ENCODE results near the gene MT1H. TPM values are rescaled to one million over a fixed set of nuclear protein-coding genes. Genes with fewer than 3 reads are reported as not detected.

The MT1H gene
- total and polyA plus RNA-seq, 2 of the 13 experiments (the other 11 are each of a cell fraction or from before 2014, with no cell fraction given), result 0.60 TPM; not detected in 1

GRCh38 chr16:56631197-56631596 lies 38.4 kb upstream of the MT1H start:
- ChIA-PET POLR2A (no interaction called here), CTCF (ENCODE audit: low intra/inter-chr PET ratio, low total read pairs) (no interaction called here)
- 39% methylated on average over 10 of the region's 10 CpGs for WGBS (ENCODE audit: low lambda C conversion rate)
- Histone ChIP-seq H3K36me3 (replicated peaks in 1 of 2; ENCODE audit: control insufficient read depth in 1 of 2, insufficient read depth in 2 of 2, low read length in 2 of 2) (no peaks in the 10 kb centered on the region), H3K79me2 (ENCODE audit: insufficient read depth, low read length) (no peaks in the 10 kb centered on the region), H3K9me3 (ENCODE audit: low read length) (no peaks in the 10 kb centered on the region), H3K27me3 (ENCODE audit: control insufficient read depth in 1 of 2, insufficient read depth in 2 of 2, low read length in 2 of 2) (peaks cover 6 to 73% of the 10 kb centered on the region in 2 experiments; a peak in 4 of 5 replicates), H3K4me3 (replicated peaks in 1 of 3; ENCODE audit: insufficient read depth in 1 of 3, low read depth in 2 of 3, low read length in 3 of 3) (no peak overlapping the region), H3K27ac (ENCODE audit: extremely low read length, insufficient read depth, low read length) (no peak overlapping the region), H2AFZ (ENCODE audit: low read length) (no peak overlapping the region), H4K20me1 (ENCODE audit: insufficient read depth, low read length) (no peaks in the 10 kb centered on the region), H3K4me1 (ENCODE audit: insufficient read depth, low read length) (peaks cover 35% of the 10 kb centered on the region), H3K9ac (ENCODE audit: insufficient read depth, low read depth, low read length) (no peak overlapping the region), H3K4me2 (ENCODE audit: low read depth, low read length) (no peak overlapping the region)
- in situ Hi-C loops (cut with HindIII; ENCODE audit: extremely low pct_ligation_motif_present, low pct_unique_long_range_greater_than_20kb), result no loop called here
- no peak for DNase-seq (ENCODE audit: low spot score)
- intact Hi-C loops (cut with micrococcal nuclease; ENCODE audit: unreplicated experiment), result no loop called here
- no peak for TF ChIP-seq NCOR1 (IDR thresholded peaks at IDR 0.05; ENCODE audit: borderline replicate concordance, low read length)
- TF ChIP-seq FOSL2 (CRISPR knock-in tag; IDR thresholded peaks at IDR 0.05), result 0 out of 2 replicates have a peak, but pooled peaks have one; percentile 18
- no peak for TF ChIP-seq FOXO1 (CRISPR knock-in tag; IDR thresholded peaks at IDR 0.05)
- TF ChIP-seq JDP2 (CRISPR knock-in tag; IDR thresholded peaks at IDR 0.05; ENCODE audit: borderline replicate concordance), result no peak
- TF ChIP-seq, protein P1, sequence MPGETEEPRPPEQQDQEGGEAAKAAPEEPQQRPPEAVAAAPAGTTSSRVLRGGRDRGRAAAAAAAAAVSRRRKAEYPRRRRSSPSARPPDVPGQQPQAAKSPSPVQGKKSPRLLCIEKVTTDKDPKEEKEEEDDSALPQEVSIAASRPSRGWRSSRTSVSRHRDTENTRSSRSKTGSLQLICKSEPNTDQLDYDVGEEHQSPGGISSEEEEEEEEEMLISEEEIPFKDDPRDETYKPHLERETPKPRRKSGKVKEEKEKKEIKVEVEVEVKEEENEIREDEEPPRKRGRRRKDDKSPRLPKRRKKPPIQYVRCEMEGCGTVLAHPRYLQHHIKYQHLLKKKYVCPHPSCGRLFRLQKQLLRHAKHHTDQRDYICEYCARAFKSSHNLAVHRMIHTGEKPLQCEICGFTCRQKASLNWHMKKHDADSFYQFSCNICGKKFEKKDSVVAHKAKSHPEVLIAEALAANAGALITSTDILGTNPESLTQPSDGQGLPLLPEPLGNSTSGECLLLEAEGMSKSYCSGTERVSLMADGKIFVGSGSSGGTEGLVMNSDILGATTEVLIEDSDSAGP (CRISPR knock-in tag; IDR thresholded peaks at IDR 0.05; ENCODE audit: borderline replicate concordance), result 0 out of 2 replicates have a peak, but pooled peaks have one; percentile 3
- TF ChIP-seq ZNF740 (CRISPR knock-in tag; IDR thresholded peaks at IDR 0.05), result no peak
- BruUV-seq (replicated peaks), result no TSS peak
- FAIRE-seq, result no peak
- ATAC-seq, result no peak

DNA sequence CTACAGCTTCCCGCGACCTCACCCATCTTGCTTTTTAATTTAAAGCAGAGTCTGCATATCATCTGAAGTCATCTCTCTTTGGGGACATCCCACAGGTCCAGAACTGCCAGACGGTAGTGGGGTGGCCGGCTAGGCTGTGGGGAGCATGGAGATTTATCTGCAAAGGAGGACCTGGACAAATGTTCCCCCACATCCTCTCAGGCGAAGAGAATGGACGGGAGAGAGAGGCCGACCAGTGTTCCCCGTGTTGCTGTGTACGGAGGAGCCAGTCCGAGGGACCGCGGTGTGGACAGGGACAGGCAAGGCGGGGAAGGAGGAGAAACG lies 37.8 kb upstream of the MT1H start:
- FAIRE-seq (no peak), DNase-seq (ENCODE audit: low spot score) (no peak), ATAC-seq (peak; percentile 62)
- POLR2A ChIA-PET, result no interaction called here
- Histone ChIP-seq H3K9me3 (ENCODE audit: low read length) (no peaks in the 10 kb centered on the region), H4K20me1 (ENCODE audit: insufficient read depth, low read length) (no peaks in the 10 kb centered on the region), H3K27ac (ENCODE audit: extremely low read length, insufficient read depth, low read length) (no peak overlapping the region), H3K4me1 (ENCODE audit: insufficient read depth, low read length) (peaks cover 29% of the 10 kb centered on the region), H2AFZ (ENCODE audit: low read length) (no peak overlapping the region), H3K4me3 (replicated peaks in 1 of 3; ENCODE audit: insufficient read depth in 1 of 3, low read depth in 2 of 3, low read length in 3 of 3) (peak overlapping the region; percentile 41 to 73 (median 54); a peak in 4 of 6 replicates), H3K4me2 (ENCODE audit: low read depth, low read length) (peak overlapping the region; percentile 77), H3K36me3 (replicated peaks in 1 of 2; ENCODE audit: control insufficient read depth in 1 of 2, insufficient read depth in 2 of 2, low read length in 2 of 2) (no peaks in the 10 kb centered on the region), H3K27me3 (ENCODE audit: control insufficient read depth in 1 of 2, insufficient read depth in 2 of 2, low read length in 2 of 2) (peaks cover 8 to 79% of the 10 kb centered on the region in 2 experiments; a peak in 4 of 5 replicates), H3K79me2 (ENCODE audit: insufficient read depth, low read length) (no peaks in the 10 kb centered on the region), H3K9ac (ENCODE audit: insufficient read depth, low read depth, low read length) (peak overlapping the region; percentile 7; the same call in 1 of the 2 replicates)
- in situ Hi-C loops (cut with HindIII; ENCODE audit: extremely low pct_ligation_motif_present, low pct_unique_long_range_greater_than_20kb), result no loop called here
- WGBS (ENCODE audit: low lambda C conversion rate), result 8% methylated on average over 14 of the region's 14 CpGs
- BruUV-seq (replicated peaks), result no TSS peak
- intact Hi-C loops (cut with micrococcal nuclease; ENCODE audit: unreplicated experiment), result no loop called here
- CTCF ChIA-PET (ENCODE audit: low intra/inter-chr PET ratio, low total read pairs), result no interaction called here
- TF ChIP-seq ZNF263 (CRISPR knock-in tag; IDR thresholded peaks at IDR 0.05), result 0 out of 2 replicates have a peak, but pooled peaks have one; percentile 17
- TF ChIP-seq RAD51 (IDR thresholded peaks at IDR 0.05; ENCODE audit: borderline replicate concordance), result no peak
- no peak for TF ChIP-seq ZNF674 (CRISPR knock-in tag; IDR thresholded peaks at IDR 0.05; ENCODE audit: low read depth)
- no peak for TF ChIP-seq ZNF768 (CRISPR knock-in tag; IDR thresholded peaks at IDR 0.05)
- no peak for TF ChIP-seq SMC3 (IDR thresholded peaks at IDR 0.05; ENCODE audit: low read length)
- TF ChIP-seq, protein P1 (CRISPR knock-in tag; IDR thresholded peaks at IDR 0.05; ENCODE audit: borderline replicate concordance), result peak; percentile 51; the same call in 1 of the 2 replicates
- TF ChIP-seq ZNF335 (CRISPR knock-in tag; IDR thresholded peaks at IDR 0.05), result no peak
- 0 out of 2 replicates have a peak, but pooled peaks have one; percentile 7 for TF ChIP-seq MEIS2 (CRISPR knock-in tag; IDR thresholded peaks at IDR 0.05)
- TF ChIP-seq ZBTB26 (CRISPR knock-in tag; IDR thresholded peaks at IDR 0.05; ENCODE audit: borderline replicate concordance), result 0 out of 2 replicates have a peak, but pooled peaks have one; percentile 16
- no peak for TF ChIP-seq ZNF382 (CRISPR knock-in tag; IDR thresholded peaks at IDR 0.05; ENCODE audit: borderline replicate concordance)

Measured in HepG2 (cell line).